ENCODE data around the gene CWC15. TPM values are rescaled to one million over a fixed set of nuclear protein-coding genes. Genes with fewer than 3 reads are reported as not detected.
A peak's percentile ranks its signal among the peaks of the same experiment; 100 is the strongest.
"Not testable (repeated sequence)": the region's sequence is repeated elsewhere in the genome, so short reads cannot be mapped to it uniquely, and the experiment has no call there.

The CWC15 gene
- 58.9 TPM for total RNA-seq (2021; ENCODE audit: unreplicated experiment)
- 45.6 TPM for polyA plus RNA-seq (2012; ENCODE audit: insufficient read length)
- percentile 92 among the genes with signal in this experiment for Bru-seq, nascent RNA
- percentile 77 among the genes with signal in this experiment for BruChase-seq, experiment 1, labeled RNA remaining after a 2-hour chase
- percentile 85 among the genes with signal in this experiment for BruChase-seq, experiment 2, labeled RNA remaining after a 6-hour chase
- long read RNA-seq, transcript CWC15-201 (7 exons, 1,576 nt), result major isoform, 44 of 61 reads
- long read RNA-seq, partial matches to known transcripts, result 11 of 61 reads
- long read RNA-seq, other reads (novel, unspliced or antisense), result 5 of 61 reads

DNA sequence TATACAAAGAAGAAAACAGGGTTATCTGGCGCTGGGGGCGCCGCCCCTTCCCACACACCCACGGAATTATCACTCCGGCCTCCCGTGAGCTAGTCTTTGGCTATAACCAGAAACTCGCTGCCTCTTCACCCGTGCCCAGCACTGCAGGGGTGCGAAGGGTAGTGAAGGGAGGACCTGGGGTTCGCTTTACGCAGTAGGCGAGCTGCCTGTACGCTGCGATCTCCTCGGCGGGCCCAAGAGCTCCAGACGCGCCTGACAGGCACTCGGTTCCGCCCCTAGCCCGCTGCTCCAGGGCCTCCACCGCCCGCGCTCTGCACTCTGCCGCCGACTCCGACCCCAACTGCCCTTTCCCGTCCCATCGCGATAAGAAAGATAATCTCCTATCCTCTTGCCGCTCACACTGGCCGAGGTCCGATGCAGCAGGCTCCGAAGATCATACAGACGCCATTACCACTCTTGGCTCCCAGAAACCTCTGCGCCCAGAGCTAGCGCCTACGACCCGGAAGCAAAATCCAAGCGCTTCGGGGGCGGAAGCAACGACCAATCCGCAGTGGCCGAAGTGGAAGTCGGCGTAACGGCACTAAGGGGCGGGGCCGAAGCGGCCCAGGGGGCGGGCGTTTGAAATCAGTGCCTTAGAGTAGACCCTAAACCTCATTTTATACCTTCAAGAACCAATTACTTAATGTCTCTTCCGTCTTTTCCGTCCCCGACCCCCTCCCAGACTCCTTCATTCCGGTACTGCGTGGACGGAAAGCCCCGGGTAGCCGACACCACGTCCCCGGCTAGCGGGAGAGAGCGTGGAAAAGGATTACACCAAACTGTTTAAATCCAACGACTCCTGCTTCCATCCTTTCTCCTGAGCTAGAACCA lies at the start of gene CWC15, which contains the start of gene KDM4D:
CWC15 (minus strand) TSS at position 458 of the 870 bp plus-strand sequence. CDS start 1,371 bp downstream, outside the sequence.
KDM4D (plus strand) TSS at position 611 of the 870 bp plus-strand sequence. CDS start 23,664 bp downstream, outside the sequence.
- ChIA-PET CTCF (interaction anchor here (0.6 to 0.7 kb wide), 2 partner anchors 23 to 94 kb away, joined by 3 to 6 read pairs; partner anchors contain the start of gene SRSF8), POLR2A (interaction anchor here (0.5 to 0.7 kb wide), 2 partner anchors 24 to 476 kb away, joined by 3 read pairs; no protein-coding TSS in a partner anchor)
- peaks cover 38% of the 10 kb centered on the region for H3K36me3 ChIP-seq (ENCODE audit: control insufficient read depth, insufficient read depth, low read length)
- in situ Hi-C loops (cut with HindIII; ENCODE audit: low pct_unique_long_range_greater_than_20kb, low sequenced_read_pairs), result no loop called here
- TSS peak; percentile 74 for BruUV-seq (replicated peaks)
- H3K4me1 ChIP-seq (ENCODE audit: control insufficient read depth, insufficient read depth, low read length), result peaks cover 10% of the 10 kb centered on the region; the same call in 1 of the 2 replicates
- H3K27me3 ChIP-seq (ENCODE audit: control insufficient read depth, insufficient read depth, low read length), result no peaks in the 10 kb centered on the region
- intact Hi-C loops (cut with micrococcal nuclease; ENCODE audit: unreplicated experiment), result loop anchor here (5.0 to 10.0 kb wide), 2 partner anchors 94 to 181 kb away; partner anchors contain the start of gene SRSF8
- ATAC-seq (peak; percentile 100), DNase-seq (ENCODE audit: low read depth, low spot score) (peak; percentile 75)
- H3K9me3 ChIP-seq (ENCODE audit: control insufficient read depth, insufficient read depth, low read depth, low read length), result no peaks in the 10 kb centered on the region
- TF ChIP-seq, protein P1, sequence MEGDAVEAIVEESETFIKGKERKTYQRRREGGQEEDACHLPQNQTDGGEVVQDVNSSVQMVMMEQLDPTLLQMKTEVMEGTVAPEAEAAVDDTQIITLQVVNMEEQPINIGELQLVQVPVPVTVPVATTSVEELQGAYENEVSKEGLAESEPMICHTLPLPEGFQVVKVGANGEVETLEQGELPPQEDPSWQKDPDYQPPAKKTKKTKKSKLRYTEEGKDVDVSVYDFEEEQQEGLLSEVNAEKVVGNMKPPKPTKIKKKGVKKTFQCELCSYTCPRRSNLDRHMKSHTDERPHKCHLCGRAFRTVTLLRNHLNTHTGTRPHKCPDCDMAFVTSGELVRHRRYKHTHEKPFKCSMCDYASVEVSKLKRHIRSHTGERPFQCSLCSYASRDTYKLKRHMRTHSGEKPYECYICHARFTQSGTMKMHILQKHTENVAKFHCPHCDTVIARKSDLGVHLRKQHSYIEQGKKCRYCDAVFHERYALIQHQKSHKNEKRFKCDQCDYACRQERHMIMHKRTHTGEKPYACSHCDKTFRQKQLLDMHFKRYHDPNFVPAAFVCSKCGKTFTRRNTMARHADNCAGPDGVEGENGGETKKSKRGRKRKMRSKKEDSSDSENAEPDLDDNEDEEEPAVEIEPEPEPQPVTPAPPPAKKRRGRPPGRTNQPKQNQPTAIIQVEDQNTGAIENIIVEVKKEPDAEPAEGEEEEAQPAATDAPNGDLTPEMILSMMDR (IDR thresholded peaks at IDR 0.05), result no peak
- no peak; the same call in 1 of the 2 replicates for TF ChIP-seq SIN3A (IDR thresholded peaks at IDR 0.05; ENCODE audit: borderline replicate concordance, insufficient read depth, low read depth, low read length)
- TF ChIP-seq POLR2AphosphoS5 (IDR thresholded peaks at IDR 0.05; ENCODE audit: low read depth, low read length), result peak; percentile 96
- peak; percentile 52; the same call in 1 of the 2 replicates for TF ChIP-seq TCF7L2 (IDR thresholded peaks at IDR 0.05; ENCODE audit: low read depth, low read length)
- TF ChIP-seq, protein P2, sequence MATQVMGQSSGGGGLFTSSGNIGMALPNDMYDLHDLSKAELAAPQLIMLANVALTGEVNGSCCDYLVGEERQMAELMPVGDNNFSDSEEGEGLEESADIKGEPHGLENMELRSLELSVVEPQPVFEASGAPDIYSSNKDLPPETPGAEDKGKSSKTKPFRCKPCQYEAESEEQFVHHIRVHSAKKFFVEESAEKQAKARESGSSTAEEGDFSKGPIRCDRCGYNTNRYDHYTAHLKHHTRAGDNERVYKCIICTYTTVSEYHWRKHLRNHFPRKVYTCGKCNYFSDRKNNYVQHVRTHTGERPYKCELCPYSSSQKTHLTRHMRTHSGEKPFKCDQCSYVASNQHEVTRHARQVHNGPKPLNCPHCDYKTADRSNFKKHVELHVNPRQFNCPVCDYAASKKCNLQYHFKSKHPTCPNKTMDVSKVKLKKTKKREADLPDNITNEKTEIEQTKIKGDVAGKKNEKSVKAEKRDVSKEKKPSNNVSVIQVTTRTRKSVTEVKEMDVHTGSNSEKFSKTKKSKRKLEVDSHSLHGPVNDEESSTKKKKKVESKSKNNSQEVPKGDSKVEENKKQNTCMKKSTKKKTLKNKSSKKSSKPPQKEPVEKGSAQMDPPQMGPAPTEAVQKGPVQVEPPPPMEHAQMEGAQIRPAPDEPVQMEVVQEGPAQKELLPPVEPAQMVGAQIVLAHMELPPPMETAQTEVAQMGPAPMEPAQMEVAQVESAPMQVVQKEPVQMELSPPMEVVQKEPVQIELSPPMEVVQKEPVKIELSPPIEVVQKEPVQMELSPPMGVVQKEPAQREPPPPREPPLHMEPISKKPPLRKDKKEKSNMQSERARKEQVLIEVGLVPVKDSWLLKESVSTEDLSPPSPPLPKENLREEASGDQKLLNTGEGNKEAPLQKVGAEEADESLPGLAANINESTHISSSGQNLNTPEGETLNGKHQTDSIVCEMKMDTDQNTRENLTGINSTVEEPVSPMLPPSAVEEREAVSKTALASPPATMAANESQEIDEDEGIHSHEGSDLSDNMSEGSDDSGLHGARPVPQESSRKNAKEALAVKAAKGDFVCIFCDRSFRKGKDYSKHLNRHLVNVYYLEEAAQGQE (IDR thresholded peaks at IDR 0.05; ENCODE audit: insufficient read depth in 1 of 2, low read depth in 2 of 2, low read length in 1 of 2), result no peak
- peak within 1 kb of the TSS; percentile 99 for H3K27ac ChIP-seq (ENCODE audit: low read length)
- peak within 1 kb of the TSS; percentile 93 for H3K4me3 ChIP-seq (ENCODE audit: low read depth in 2 of 2, low read length in 2 of 2)

DNA sequence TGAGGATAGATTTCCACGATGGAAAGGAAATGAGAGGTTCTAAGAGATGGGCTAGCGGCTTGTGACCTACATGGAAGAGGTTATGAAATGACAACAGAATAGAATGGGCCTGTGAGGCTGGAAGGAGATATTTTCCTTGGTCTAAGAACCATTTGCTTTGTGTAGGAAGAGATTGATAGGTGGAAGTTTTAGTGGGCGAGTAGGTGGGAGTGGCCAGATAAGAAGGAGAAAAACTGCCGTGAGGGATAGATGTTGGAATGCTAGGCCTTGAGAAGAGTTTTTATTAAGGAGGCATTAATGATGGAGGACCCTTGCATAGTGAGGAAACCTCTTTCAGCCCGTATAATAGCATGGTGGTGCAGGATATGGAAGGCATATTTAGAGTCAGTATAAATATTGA lies 48.1 kb upstream of the CWC15 start:
- DNase-seq (ENCODE audit: low read depth, low spot score); H3K27me3 ChIP-seq (ENCODE audit: control insufficient read depth, insufficient read depth, low read length); H3K9me3 ChIP-seq (ENCODE audit: control insufficient read depth, insufficient read depth, low read depth, low read length); H3K4me1 ChIP-seq (ENCODE audit: control insufficient read depth, insufficient read depth, low read length); CTCF ChIA-PET; ATAC-seq; in situ Hi-C loops (cut with HindIII; ENCODE audit: low pct_unique_long_range_greater_than_20kb, low sequenced_read_pairs); intact Hi-C loops (cut with micrococcal nuclease; ENCODE audit: unreplicated experiment); POLR2A ChIA-PET; H3K27ac ChIP-seq (ENCODE audit: low read length); H3K4me3 ChIP-seq (ENCODE audit: low read depth in 2 of 2, low read length in 2 of 2); H3K36me3 ChIP-seq (ENCODE audit: control insufficient read depth, insufficient read depth, low read length); BruUV-seq (replicated peaks): not testable (repeated sequence)

All from Panc1 (cell line).